Heart right ventricle (tissue), 16 donors: ENCODE measurements around the gene CACNA1A. TPM values are rescaled to one million over a fixed set of nuclear protein-coding genes. Genes with fewer than 3 reads are reported as not detected.

ENCODE experiments used
- ATAC-seq, 8 donors: fragments of 200-7000 bp; cut with Tn5 transposase; one replicate each; pipeline ENCODE4 v1.9.1; 2020; ENCODE audit warnings: mild to moderate bottlenecking in 8 of 8, moderate library complexity in 8 of 8, moderate number of reproducible peaks in 1 of 8
- DNase-seq, 2 donors: peaks; one replicate each; pipeline ENCODE4 v3.0.0-alpha.2; 2020
- H3K27ac ChIP-seq, 10 donors: fragments of 200-600 bp; sonication (generic) in 2 of 10; one replicate each; pipeline versions ENCODE4 v1.5.0 to v1.8.0; 2020 to 2022; ENCODE audit warnings: mild to moderate bottlenecking in 3 of 10
- H3K27me3 ChIP-seq, 7 donors: fragments of 200-600 bp; one replicate each; pipeline ENCODE4 v1.8.0; 2021 to 2022; ENCODE audit warnings: mild to moderate bottlenecking in 2 of 7
- H3K36me3 ChIP-seq, 9 donors: fragments of 200-600 bp; sonication (generic) in 1 of 9; one replicate each; pipeline versions ENCODE4 v1.5.0 to v1.8.0; 2020 to 2022; ENCODE audit warnings: mild to moderate bottlenecking in 2 of 9
- H3K4me1 ChIP-seq, 9 donors: fragments of 200-600 bp; sonication (generic) in 1 of 9; one replicate each; pipeline versions ENCODE4 v1.5.0 to v1.8.0; 2020 to 2022; ENCODE audit warnings: mild to moderate bottlenecking in 4 of 9
- H3K4me3 ChIP-seq, 10 donors: fragments of 200-600 bp; sonication (generic) in 2 of 10; one replicate each; pipeline versions ENCODE4 v1.5.0 to v1.8.0; 2020 to 2022; ENCODE audit warnings: mild to moderate bottlenecking in 7 of 10, moderate library complexity in 2 of 10
- H3K9me3 ChIP-seq, 11 donors: fragments of 200-600 bp in 10 of 11; sonication (generic) in 2 of 11; one replicate each; pipeline versions ENCODE4 v1.5.0 to v1.8.0; 2013 to 2022; ENCODE audit warnings: mild to moderate bottlenecking in 2 of 11, control low read depth in 1 of 11, moderate library complexity in 1 of 11
- WGBS, 2 donors: extraction: QIAGEN DNeasy Blood & Tissue Kit; methylation state at CpG; one replicate each; pipeline ENCODE4 v1.1.7; 2013; ENCODE audit warnings: inconsistent platforms in 1 of 2; 5-methylcytosine and 5-hydroxymethylcytosine counted together
- intact Hi-C, 10 donors: fragments of 100-400 bp; cut with DNase I; formaldehyde crosslinking; loops; one replicate each; pipeline versions ENCODE4 v1.11.1 to v1.14.2; 2022
- polyA plus RNA-seq, 2 donors: library from polyadenylated mRNA; stranded (reverse); fragments of 200-250 nt; gene quantifications; one replicate each; pipeline ENCODE4 v1.2.3, GENCODE V29; 2013
- total RNA-seq, 10 donors: library from RNA; stranded (reverse); fragmentation: NEBNext Ultra II Directional in 3 of 10; extraction: Animal tissue kit (Norgen Biotek cat#: 25700) in 3 of 10; gene quantifications; one replicate each; pipeline versions ENCODE4 v1.2.1 to v1.2.4, GENCODE V29; 2021 to 2023
- TF ChIP-seq, protein P1 (sequence below), 9 donors: fragments of 200-600 bp; sonication (generic) in 2 of 9; IDR thresholded peaks; one replicate each; pipeline versions ENCODE4 v1.5.0 to v1.8.0; 2021 to 2022; ENCODE audit warnings: antibody characterized with exemption in 9 of 9, mild to moderate bottlenecking in 5 of 9, moderate library complexity in 1 of 9
- donor health status: Arrhythmogenic right ventricular cardiomyopathy.
- donor health status: ischemic (EF 13 %, LVEDD 7.1; RV severe dilation, severe dysfunction).
- donor health status: healthy with polysubstance abuse.
- donor health status: DM: no; HTN: yes; CAD: no.
- donor health status: DM: no; HTN: no; CAD: no.
- donor health status: ischemic (EF 25% LVEDD 6.9; RV normal size, moderate dysfunction).
- donor health status: ischemic (EF 25% LVEDD 5.7; RV mildly dilated, moderate dysfunction).
- donor health status: healthy.
- donor health status: DM: yes; HTN: yes; CAD: no.
- donor health status: Ischemic cardiomyopathy.
- donor health status: ischemic (EF 35%, LVEDD 5.7; RV mildly dilated, moderate dysfunction).
- donor health status: nonischemic (EF 11% LVEDD 7.7; RV severe dilation, severe dysfunction).
- donor health status: DM: yes; HTN: yes; CAD: no.
- donor health status: PGD.
- donor health status: ischemic (EF 29% LVEDD 5.4; RV normal size, mild dysfunction).
- donor health status: nonischemic (EF 23%, LVEDD 6.1; RV moderate dilation, normal function).

The CACNA1A gene
- total and polyA plus RNA-seq, 12 donors = 0.21 to 2.3 (median 0.66) TPM

GRCh38 chr19:13334801-13335481 is 171.3 kb downstream of the CACNA1A start:
- WGBS, 2 donors = 79 to 89% methylated on average over 7 of the region's 7 CpGs
- no peaks in the 10 kb centered on the region for H3K4me1 ChIP-seq
- H3K27ac ChIP-seq = no peak overlapping the region
- DNase-seq = no peak
- peaks cover 0 to 4% (median 0%) of the 10 kb centered on the region in 7 donors for H3K27me3 ChIP-seq
- TF ChIP-seq, protein P1, sequence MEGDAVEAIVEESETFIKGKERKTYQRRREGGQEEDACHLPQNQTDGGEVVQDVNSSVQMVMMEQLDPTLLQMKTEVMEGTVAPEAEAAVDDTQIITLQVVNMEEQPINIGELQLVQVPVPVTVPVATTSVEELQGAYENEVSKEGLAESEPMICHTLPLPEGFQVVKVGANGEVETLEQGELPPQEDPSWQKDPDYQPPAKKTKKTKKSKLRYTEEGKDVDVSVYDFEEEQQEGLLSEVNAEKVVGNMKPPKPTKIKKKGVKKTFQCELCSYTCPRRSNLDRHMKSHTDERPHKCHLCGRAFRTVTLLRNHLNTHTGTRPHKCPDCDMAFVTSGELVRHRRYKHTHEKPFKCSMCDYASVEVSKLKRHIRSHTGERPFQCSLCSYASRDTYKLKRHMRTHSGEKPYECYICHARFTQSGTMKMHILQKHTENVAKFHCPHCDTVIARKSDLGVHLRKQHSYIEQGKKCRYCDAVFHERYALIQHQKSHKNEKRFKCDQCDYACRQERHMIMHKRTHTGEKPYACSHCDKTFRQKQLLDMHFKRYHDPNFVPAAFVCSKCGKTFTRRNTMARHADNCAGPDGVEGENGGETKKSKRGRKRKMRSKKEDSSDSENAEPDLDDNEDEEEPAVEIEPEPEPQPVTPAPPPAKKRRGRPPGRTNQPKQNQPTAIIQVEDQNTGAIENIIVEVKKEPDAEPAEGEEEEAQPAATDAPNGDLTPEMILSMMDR (IDR thresholded peaks at IDR 0.05) = no peak
- intact Hi-C loops = no loop called here
- no peak overlapping the region for H3K4me3 ChIP-seq
- H3K36me3 ChIP-seq = no peaks in the 10 kb centered on the region
- ATAC-seq = no peak
- H3K9me3 ChIP-seq = peaks cover 0 to 35% (median 16%) of the 10 kb centered on the region in 11 donors

- H3K4me3 ChIP-seq = no peak overlapping the region
- WGBS, 2 donors = 92 to 93% methylated on average over 6 of the region's 6 CpGs
- no peak for DNase-seq
Observed at GRCh38 chr19:13330285-13330684, 176.0 kb downstream of the CACNA1A start.

GRCh38 chr19:13329766-13330165 is 176.5 kb downstream of the CACNA1A start:
- ATAC-seq = no peak
- no peak for DNase-seq
- no peak overlapping the region for H3K4me3 ChIP-seq
- peaks cover 0 to 7% (median 0%) of the 10 kb centered on the region in 7 donors for H3K27me3 ChIP-seq
- intact Hi-C loops = loop anchor here in 1 of 10 donors (1.0 kb wide), 1 partner anchor 20 kb away; no protein-coding TSS in a partner anchor
- WGBS, 2 donors = 79 to 84% methylated on average over 6 of the region's 6 CpGs
- H3K36me3 ChIP-seq = no peaks in the 10 kb centered on the region
- peaks cover 0 to 14% (median 0%) of the 10 kb centered on the region in 11 donors for H3K9me3 ChIP-seq
- TF ChIP-seq, protein P1 (IDR thresholded peaks at IDR 0.05) = no peak
- no peaks in the 10 kb centered on the region for H3K4me1 ChIP-seq
- H3K27ac ChIP-seq = no peak overlapping the region

More at GRCh38 chr19:13330285-13330684, 176.0 kb downstream of the CACNA1A start:
- ATAC-seq = no peak
- Histone ChIP-seq H3K36me3 (no peaks in the 10 kb centered on the region), H3K4me1 (no peaks in the 10 kb centered on the region), H3K27me3 (peaks cover 0 to 7% (median 0%) of the 10 kb centered on the region in 7 donors), H3K9me3 (peaks cover 0 to 14% (median under 1%) of the 10 kb centered on the region in 11 donors), H3K27ac (no peak overlapping the region)
- TF ChIP-seq, protein P1 (IDR thresholded peaks at IDR 0.05) = no peak
- intact Hi-C loops = no loop called here

- intact Hi-C loops = no loop called here
- Histone ChIP-seq H3K4me3 (no peak overlapping the region), H3K27ac (no peak overlapping the region), H3K9me3 (peaks cover 0 to 24% (median 6%) of the 10 kb centered on the region in 11 donors), H3K27me3 (peaks cover 0 to 7% (median 0%) of the 10 kb centered on the region in 7 donors), H3K4me1 (no peaks in the 10 kb centered on the region), H3K36me3 (no peaks in the 10 kb centered on the region)
- 82 to 84% methylated on average over 6 of the region's 6 CpGs for WGBS, 2 donors
- no peak for ATAC-seq
- TF ChIP-seq, protein P1 (IDR thresholded peaks at IDR 0.05) = no peak
- no peak for DNase-seq
Observed at GRCh38 chr19:13328241-13328640, 178.0 kb downstream of the CACNA1A start.
